ENCODE measurements around the gene ZNF552.

GRCh38 chr19:57789288-57789687, 25.4 kb downstream of the ZNF552 start:
- TF ChIP-seq POLR2AphosphoS5 (IDR thresholded peaks at IDR 0.05; ENCODE audit: low read depth, low read length) = no peak
- TF ChIP-seq POLR2A (IDR thresholded peaks at IDR 0.05; ENCODE audit: low read depth, low read length) = no peak
- TF ChIP-seq TAF1 (IDR thresholded peaks at IDR 0.05; ENCODE audit: low read depth, low read length) = no peak
- no peak for TF ChIP-seq PAX5 (IDR thresholded peaks at IDR 0.05; ENCODE audit: insufficient read depth, low read length, severe bottlenecking)
- no peak for TF ChIP-seq SPI1 (IDR thresholded peaks at IDR 0.05; ENCODE audit: low read depth, low read length)
